ENCODE results near the gene PRRX2. TPM values are rescaled to one million over a fixed set of nuclear protein-coding genes. Genes with fewer than 3 reads are reported as not detected.
A peak's percentile ranks its signal among the peaks of the same experiment; 100 is the strongest.

The PRRX2 gene
- total RNA-seq, 1 donor from 2014 or later: 43.7 TPM

DNA sequence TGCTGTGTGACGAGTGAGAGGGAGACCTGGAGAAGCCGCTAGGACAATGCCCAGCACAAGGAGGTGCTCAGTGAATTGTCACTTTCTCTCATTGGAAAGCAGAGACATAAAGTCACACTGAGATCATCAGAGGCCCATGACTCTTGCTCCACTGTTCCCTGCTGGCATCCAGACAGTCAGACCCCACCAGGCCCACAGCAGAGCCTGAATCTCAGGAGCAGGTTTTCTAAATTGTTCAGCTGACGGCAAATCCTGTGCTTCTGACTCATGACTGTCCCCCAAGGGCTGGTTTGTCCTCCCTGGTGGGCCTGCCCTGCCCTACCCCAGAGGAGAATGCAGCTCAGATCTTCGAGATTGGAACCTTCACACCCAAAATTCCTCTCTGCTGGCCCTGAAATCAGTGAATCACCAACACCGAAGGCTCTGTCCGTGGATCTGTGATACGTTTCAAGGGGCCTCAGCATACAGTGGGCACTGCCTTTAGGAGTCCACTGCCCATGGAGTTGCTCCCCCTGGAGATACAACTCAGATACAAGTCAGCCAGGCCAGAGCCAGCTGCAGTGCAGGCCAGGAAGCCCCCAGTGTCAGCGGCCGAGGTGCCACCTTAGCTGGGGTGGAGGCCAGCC is 84.7 kb downstream of the PRRX2 start:
- H3K4me3 ChIP-seq: no peak overlapping the region
- intact Hi-C loops (cut with DNase I): no loop called here
- no peaks in the 10 kb centered on the region for H3K27me3 ChIP-seq
- no peaks in the 10 kb centered on the region for H3K36me3 ChIP-seq
- no peak for DNase-seq (ENCODE audit: extremely low spot score in 2 of 2)
- peaks cover 34% of the 10 kb centered on the region for H3K4me1 ChIP-seq
- TF ChIP-seq, protein P1, sequence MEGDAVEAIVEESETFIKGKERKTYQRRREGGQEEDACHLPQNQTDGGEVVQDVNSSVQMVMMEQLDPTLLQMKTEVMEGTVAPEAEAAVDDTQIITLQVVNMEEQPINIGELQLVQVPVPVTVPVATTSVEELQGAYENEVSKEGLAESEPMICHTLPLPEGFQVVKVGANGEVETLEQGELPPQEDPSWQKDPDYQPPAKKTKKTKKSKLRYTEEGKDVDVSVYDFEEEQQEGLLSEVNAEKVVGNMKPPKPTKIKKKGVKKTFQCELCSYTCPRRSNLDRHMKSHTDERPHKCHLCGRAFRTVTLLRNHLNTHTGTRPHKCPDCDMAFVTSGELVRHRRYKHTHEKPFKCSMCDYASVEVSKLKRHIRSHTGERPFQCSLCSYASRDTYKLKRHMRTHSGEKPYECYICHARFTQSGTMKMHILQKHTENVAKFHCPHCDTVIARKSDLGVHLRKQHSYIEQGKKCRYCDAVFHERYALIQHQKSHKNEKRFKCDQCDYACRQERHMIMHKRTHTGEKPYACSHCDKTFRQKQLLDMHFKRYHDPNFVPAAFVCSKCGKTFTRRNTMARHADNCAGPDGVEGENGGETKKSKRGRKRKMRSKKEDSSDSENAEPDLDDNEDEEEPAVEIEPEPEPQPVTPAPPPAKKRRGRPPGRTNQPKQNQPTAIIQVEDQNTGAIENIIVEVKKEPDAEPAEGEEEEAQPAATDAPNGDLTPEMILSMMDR (IDR thresholded peaks at IDR 0.05): no peak
- TF ChIP-seq POLR2A (IDR thresholded peaks at IDR 0.05): no peak
- TF ChIP-seq POLR2AphosphoS5 (IDR thresholded peaks at IDR 0.05; ENCODE audit: insufficient read depth in 1 of 2, low read depth in 1 of 2): no peak
- peak overlapping the region; percentile 24 for H3K27ac ChIP-seq
- H3K9me3 ChIP-seq: no peaks in the 10 kb centered on the region

DNA sequence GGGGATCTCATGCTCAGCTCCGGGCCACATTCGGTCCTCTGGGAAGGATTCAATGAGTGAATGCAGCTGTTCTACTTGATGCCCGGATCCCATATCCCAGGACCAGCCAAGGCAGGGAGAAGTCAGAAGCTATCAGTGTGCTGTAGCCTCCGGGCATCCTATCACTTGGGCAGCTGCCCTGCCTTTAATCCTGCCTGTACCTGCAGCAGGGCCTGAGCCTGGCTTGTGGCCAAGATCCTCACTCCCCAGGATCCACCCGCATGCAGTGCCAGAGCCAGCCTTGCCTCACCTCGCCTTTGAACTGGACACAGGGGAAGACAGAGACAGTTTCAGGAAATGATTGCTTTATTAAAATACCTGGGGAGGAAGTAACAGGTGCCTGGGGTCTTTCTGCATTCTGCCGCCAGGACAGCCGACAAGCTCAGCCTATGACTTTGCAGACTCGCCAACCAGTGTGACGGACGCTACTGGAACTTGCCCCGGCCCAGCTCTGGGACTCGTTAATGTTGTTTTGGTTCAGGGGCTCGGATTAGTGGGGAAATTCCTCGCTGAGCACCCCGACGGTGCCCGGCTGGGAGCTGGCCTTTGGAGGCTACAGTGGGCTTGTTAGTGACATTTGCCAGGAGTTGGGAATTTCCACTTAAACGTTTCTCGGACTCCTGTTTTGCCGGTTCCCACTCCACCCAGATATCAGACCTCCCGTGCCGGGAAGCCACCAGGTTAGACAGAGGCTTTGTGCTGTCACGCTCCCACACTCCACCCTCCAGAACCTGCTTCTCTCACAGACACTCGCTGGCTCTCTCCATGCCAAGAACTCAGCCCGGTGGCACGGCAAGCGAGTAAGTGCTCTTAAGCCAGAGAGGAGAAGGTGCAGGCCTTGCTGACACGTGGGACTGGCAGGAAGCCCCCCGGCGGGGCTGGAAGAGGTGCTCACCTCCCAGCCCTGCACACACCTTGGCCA is 86.7 kb downstream of the PRRX2 start:
- DNase-seq (ENCODE audit: extremely low spot score in 2 of 2): no peak
- intact Hi-C loops (cut with DNase I): no loop called here

DNA sequence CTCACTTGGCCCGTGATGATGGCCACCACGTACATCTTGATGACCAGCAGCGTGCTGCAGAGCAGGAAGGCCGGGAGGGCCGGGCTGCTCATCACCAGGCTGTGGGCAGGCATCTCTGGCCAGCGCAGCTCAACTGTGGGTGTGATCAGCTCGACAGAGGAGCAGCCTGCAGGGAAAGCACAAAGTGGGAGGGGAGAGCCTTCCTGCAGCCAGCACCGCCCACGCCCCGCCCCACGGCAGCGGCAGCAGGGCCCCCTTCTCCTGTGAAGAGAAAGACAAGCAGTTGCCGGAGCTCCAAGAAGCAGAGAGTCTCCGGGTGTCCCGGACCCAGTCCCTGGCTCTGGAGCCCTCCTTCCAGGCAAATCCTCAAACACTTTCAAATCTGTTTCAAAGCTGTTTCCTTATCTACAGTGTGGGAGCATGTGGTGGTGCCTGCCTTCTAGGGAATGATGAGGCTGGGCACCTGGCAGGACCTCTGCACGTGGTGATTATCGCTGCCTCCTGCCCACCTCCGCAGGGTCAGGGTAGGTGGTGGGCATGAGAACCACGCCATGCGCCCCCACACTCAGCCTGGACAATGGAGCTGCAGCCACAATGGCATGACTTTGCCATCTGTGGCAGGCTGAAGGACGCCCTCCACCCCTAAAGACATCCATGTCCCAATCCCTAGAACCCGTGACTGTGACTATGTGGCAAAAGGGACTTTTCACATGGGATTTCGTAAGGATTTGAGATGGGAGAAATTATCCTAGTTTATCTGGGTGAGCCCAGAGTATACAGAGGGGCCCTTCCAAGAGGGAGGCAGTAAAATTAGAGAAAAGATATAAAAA is 87.7 kb downstream of the PRRX2 start, which contains the start of gene PTGES:
PTGES (minus strand) TSS at position 143 of the 830 bp plus-strand sequence; CDS start at position 113, 30 bp downstream.
- intact Hi-C loops (cut with DNase I): no loop called here
- TF ChIP-seq, protein P1 (IDR thresholded peaks at IDR 0.05): no peak
- TF ChIP-seq POLR2AphosphoS5 (IDR thresholded peaks at IDR 0.05; ENCODE audit: insufficient read depth in 1 of 2, low read depth in 1 of 2) (peak in 1 of 2 donors; percentile 91), POLR2A (IDR thresholded peaks at IDR 0.05) (peak in 1 of 2 donors; percentile 83)
- DNase-seq (ENCODE audit: extremely low spot score in 2 of 2): no peak
- H3K9me3 ChIP-seq: no peaks in the 10 kb centered on the region
- H3K4me3 ChIP-seq: peak within 1 kb of the TSS; percentile 54 to 69
- H3K36me3 ChIP-seq: no peaks in the 10 kb centered on the region
- H3K4me1 ChIP-seq: peaks cover 34% of the 10 kb centered on the region
- H3K27ac ChIP-seq: peak within 1 kb of the TSS; percentile 62
- H3K27me3 ChIP-seq: no peaks in the 10 kb centered on the region

More for the DNA sequence above, 86.7 kb downstream of the PRRX2 start:
- H3K27ac ChIP-seq: peak overlapping the region; percentile 62
- TF ChIP-seq, protein P1 (IDR thresholded peaks at IDR 0.05): no peak
- no peak for TF ChIP-seq POLR2AphosphoS5 (IDR thresholded peaks at IDR 0.05; ENCODE audit: insufficient read depth in 1 of 2, low read depth in 1 of 2)
- H3K9me3 ChIP-seq: no peaks in the 10 kb centered on the region
- H3K4me1 ChIP-seq: peaks cover 34% of the 10 kb centered on the region
- peak overlapping the region; percentile 54 to 69 for H3K4me3 ChIP-seq
- H3K27me3 ChIP-seq: no peaks in the 10 kb centered on the region
- no peaks in the 10 kb centered on the region for H3K36me3 ChIP-seq

DNA sequence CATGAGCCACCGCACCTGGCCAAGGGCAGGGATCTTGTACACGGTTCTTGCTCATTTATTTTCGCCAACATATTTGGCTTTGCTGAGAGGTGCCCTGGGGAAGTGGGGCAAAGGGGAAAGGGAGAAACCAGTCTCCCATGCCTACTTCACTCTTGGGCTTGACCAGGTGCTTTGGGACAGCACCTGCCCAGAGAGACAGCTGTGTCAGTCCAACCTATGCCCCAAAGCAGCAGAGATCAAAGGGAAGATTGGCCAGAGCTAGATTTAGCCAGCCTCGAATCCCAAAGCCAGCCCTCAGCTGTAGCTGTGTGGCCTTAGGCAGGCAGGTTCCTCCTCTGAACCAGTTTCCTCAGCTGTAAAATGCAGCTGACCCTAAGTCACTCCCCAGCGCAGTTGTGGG is 89.7 kb downstream of the PRRX2 start:
- peaks cover 29% of the 10 kb centered on the region for H3K4me1 ChIP-seq
- H3K27me3 ChIP-seq: no peaks in the 10 kb centered on the region
- no peak overlapping the region for H3K4me3 ChIP-seq
- H3K27ac ChIP-seq: no peak overlapping the region
- TF ChIP-seq POLR2A (IDR thresholded peaks at IDR 0.05): no peak
- TF ChIP-seq, protein P1 (IDR thresholded peaks at IDR 0.05): no peak
- TF ChIP-seq POLR2AphosphoS5 (IDR thresholded peaks at IDR 0.05; ENCODE audit: insufficient read depth in 1 of 2, low read depth in 1 of 2): no peak
- no peak for DNase-seq (ENCODE audit: extremely low spot score in 2 of 2)
- no peaks in the 10 kb centered on the region for H3K9me3 ChIP-seq
- H3K36me3 ChIP-seq: no peaks in the 10 kb centered on the region
- intact Hi-C loops (cut with DNase I): no loop called here
